HG03575 (cell line): Measurements from ENCODE around the gene KCNE3.

Experiments
- ATAC-seq: cut with Tn5 transposase; IDR thresholded peaks from one replicate; pipeline ENCODE4 v1.9.1; 2021; ENCODE audit not compliant: unreplicated experiment, insufficient number of reproducible peaks, low FRiP score; ENCODE audit errors: extremely low read depth

The KCNE3 gene, protein sequence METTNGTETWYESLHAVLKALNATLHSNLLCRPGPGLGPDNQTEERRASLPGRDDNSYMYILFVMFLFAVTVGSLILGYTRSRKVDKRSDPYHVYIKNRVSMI

GRCh38 chr11:74466916-74467885 is at the start of gene KCNE3:
KCNE3 (minus strand) TSS chr11:74467549; CDS start chr11:74457563, 9,986 bp downstream.
- no peak for ATAC-seq

DNA sequence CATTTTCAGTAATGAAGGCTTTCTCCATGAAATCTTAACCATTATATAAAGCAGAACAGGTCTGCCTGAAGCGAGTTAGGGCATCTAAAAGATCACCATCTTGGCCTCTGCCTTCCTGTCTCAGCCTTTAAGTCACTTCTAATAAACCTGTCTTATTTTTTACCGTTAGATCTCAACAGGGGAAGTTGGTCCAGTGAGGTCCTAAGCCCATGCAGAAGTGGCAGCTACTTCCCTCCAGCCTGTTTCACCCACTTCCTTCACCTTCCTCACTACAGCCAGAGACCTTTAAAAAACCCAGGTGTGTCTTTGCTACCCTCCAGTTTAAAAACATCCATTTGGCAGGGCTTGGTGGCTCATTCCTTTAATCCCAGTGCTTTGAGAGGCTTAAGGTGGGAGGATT is 40.2 kb upstream of the KCNE3 start:
- ATAC-seq, result no peak

- no peak for ATAC-seq
Observed at GRCh38 chr11:74506823-74507222, 39.5 kb upstream of the KCNE3 start.

GRCh38 chr11:74505911-74506310 is 38.6 kb upstream of the KCNE3 start:
- no peak for ATAC-seq

DNA sequence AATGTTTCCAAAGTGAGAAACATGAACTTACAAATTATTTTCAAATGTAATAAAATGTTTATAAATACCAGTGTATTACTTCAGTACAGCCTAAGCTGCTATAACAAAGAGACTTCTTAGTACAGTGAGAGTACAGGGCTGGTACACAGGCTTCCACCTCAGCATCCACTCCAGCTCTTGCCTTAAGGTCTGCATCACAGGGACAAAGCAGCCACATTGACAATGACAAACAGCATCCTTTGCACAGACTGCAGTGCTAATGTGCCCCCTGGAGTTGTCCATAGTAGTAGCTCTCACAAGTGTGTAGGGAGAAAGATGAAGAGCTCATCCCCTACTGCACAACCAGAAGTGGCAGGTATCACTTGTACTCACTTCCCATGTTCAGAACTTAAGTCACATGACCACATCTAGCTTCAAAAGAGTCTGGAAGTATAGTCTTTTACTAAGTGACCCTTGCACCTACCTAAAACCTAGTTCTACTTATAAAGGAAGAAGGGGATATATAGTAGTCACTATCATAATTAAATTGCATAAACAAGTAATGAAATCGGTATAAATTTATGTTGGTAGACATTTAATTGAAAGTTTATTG is 36.8 kb upstream of the KCNE3 start:
- no peak for ATAC-seq

DNA sequence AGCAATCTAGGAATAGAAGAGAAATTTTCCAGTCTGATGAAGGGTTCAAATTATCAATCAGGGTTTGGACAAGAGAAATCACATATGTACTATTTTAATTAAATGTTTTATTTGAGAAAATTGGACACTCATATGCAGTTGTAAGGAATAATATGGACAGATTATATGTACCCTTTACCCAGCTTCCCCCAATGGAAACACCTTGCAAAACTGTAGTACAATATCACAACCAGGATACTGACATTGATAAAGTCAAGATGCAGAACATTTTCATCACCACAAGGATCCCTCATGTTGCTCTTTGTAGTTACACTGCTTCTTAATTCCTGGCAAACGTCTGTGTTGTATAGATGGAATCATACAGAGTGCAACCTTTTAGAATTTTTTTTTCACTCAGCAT is 27.6 kb upstream of the KCNE3 start:
- ATAC-seq, result no peak

DNA sequence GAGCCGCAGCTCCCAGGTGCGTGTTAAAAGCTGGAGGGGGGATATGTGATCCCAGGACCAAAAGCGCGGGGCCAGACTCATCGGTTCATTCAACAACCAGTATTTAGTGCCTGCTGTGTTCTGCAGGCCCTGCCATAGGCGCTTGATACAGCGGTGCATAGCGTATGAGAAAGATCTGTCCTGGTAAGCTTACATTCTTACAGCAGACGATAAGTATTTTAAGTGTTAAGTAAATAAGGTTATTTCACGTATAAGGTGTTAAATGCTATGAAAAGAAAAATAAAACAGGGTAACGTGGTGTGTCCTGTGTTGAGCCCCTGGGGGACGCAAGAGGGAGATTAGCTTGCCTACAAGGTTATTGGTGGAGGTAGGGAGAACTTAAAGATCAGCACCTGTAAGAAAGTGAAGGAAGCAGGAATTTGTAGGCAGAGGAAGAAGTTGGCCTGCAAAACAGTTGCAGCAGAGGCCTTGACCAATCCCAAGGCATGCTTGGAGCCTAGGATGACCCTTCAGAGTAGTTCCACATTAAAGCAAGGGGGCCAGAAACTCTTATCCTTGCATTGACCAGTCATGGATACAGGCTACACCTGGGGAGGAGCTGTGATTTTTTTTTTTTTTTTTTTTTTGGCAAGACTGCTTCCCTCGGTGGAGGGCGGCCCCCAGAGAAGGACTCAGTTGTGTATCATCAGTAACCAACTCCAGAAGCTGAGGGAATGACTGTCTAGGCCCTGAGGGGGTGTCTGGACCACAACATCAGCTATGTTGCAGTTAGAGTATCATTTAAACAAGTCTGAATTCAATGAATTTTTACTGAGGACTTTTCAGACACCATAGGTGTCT is 26.7 kb upstream of the KCNE3 start:
- ATAC-seq, result no peak

- peak; percentile 55 for ATAC-seq
Observed at GRCh38 chr11:74492974-74493790, 25.8 kb upstream of the KCNE3 start, which contains the start of gene LIPT2. LIPT2 (minus strand) TSS chr11:74493724; CDS start chr11:74493703, 21 bp downstream.

DNA sequence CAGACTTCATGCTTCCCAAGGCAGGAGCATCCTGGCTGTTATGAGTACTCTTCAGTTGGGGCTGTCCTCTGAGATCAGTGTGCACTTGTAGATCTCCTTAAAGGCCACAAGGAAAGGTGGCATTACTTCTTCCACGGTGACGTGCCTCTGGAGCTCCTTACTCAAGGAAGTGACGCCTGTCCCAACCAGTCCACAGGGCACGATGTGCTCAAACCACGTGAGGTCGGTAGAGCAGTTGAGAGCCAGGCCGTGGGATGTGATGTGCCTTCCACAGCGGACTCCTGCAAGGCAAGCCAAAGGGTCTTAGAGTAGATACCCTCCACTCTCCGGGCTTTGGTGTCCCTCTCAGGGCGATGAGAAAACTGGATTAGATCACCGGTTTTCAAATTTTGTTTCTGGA is 24.7 kb upstream of the KCNE3 start:
- no peak for ATAC-seq

DNA sequence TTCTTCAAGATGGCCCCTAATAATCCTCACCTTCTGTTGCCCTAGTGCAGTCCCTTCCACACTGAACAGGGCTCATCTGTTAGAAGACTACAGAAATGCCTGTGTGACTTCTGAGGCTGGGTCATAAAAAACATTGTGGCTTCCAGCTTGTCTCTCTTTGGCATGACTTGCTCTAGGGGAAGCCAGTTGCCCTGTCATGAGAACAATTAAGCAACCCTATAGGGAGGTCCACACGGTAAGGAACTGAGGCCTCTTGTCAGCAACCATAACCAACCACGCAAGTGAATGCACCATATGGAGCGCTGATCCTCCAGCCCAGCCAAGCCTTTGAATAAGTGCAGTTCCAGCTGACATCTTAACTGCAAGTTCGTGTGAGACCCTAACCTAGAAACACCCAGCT is 23.6 kb upstream of the KCNE3 start:
- no peak for ATAC-seq

DNA sequence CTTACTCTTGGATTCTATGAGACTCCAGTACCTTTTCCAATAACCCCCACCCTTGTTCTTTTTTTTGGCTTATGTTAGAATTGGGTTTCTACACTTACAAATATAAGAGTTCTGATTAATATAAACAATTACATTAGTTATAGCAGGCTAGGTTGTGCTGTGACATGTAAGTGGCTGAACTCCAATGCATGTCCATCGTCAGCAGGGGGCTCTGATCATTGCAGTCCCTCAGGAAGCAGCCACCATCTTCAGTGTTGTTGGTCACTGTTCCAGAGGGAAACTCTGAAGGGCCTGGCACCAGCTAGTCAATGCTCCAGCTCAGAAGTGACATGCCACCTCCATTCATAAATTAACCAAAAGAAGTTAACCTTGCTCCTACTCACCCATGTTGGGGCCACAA is 20.5 kb upstream of the KCNE3 start:
- no peak for ATAC-seq

DNA sequence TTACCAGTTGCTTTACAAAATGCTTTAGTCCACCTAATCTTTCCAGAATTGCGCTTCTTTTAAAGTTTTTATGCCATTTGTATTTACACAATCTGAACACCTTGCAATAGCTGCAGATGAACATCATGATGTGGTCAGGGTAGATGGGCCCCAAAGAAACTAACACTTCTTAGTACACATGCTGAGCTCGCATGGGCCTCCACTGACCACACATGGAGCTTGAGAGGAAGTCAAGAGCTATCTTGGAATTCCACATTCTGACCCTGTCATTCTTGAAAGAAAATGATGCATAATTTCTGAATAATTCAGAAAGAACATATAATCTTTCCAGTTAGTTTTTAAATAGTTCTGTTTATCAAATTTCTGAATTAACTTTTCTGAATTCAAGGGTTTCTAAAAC is 18.5 kb upstream of the KCNE3 start:
- ATAC-seq, result no peak

DNA sequence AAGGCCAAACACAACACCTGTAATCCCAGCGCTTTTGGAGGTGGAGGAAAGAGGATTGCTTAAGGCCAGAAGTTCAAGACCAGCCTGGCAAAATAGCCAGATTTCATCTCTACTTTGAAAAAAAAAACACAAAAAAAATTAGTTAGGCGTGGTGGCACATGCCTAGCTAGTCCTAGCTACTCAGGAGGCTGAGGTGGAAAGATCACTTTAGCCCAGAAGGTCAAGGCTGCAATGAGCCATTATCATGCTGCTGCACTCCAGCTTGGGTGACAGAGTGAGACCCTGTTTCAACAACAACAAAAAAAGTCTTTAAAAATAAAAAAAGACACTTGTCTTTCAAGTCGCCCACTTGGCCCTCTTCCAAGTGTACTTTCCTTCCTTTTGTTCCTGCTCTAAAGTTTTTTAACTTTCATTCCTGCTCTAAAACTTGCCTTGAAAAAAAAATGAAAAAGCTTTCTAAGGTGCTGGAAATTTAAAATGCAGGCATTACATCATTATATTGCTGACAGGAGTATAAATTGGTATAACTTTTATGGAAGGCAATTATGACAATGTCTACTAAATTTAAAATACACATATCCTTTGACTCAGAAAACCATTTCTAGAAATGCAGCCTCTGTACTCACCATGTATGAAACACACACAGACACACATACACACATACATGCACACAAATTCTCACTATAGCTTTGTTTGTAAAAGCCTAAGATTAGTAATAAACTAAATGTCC is 13.5 kb upstream of the KCNE3 start:
- no peak for ATAC-seq

DNA sequence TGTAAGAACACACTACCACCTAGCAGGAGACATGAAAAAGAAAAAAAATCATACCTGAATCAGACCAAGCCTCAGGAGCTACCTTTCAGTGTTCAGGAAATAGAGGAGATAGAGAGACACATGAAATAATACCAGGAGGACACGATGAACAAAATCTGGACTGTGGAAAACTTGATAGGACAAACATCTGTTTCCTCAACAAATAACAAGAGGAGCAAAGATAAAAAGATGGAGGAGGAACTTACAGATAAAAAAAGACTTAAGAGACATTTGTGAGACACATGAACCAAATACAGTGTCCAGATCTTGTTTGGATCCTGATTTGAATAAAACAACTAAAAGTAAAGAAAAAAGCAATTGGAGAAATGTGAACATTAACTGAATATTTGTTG is 12.4 kb upstream of the KCNE3 start:
- no peak for ATAC-seq

GRCh38 chr11:74478877-74479731 is 11.8 kb upstream of the KCNE3 start:
- ATAC-seq, result no peak

DNA sequence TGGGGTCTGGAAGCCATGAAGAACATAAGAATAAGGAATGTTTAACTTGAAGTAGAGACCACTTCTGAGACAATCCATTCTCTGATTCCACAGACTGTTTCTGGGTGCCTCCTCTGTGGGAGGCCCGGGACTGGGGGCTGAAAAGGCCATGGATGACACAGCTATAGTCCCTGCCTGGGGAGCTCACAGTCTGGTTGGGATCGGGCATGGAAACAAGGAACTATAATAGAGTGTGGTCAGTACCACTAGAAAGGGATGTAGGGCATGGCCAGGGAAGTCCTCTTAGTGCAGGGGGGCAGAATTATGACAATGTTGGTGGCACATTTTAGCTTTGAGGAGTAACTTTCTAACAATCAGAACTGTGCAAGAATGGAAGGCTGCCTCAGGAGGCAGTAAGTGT is 9.2 kb upstream of the KCNE3 start:
- no peak for ATAC-seq

- ATAC-seq, result no peak
Observed at GRCh38 chr11:74474316-74474715, 7.0 kb upstream of the KCNE3 start.
